HG02571 (cell line): ENCODE results near the gene PPP2R2B.

Experiments used
- ATAC-seq: cut with Tn5 transposase; IDR thresholded peaks from one replicate; pipeline ENCODE4 v1.9.1; 2021; ENCODE audit warnings: mild to moderate bottlenecking, moderate library complexity; ENCODE audit not compliant: unreplicated experiment

Gene PPP2R2B

DNA sequence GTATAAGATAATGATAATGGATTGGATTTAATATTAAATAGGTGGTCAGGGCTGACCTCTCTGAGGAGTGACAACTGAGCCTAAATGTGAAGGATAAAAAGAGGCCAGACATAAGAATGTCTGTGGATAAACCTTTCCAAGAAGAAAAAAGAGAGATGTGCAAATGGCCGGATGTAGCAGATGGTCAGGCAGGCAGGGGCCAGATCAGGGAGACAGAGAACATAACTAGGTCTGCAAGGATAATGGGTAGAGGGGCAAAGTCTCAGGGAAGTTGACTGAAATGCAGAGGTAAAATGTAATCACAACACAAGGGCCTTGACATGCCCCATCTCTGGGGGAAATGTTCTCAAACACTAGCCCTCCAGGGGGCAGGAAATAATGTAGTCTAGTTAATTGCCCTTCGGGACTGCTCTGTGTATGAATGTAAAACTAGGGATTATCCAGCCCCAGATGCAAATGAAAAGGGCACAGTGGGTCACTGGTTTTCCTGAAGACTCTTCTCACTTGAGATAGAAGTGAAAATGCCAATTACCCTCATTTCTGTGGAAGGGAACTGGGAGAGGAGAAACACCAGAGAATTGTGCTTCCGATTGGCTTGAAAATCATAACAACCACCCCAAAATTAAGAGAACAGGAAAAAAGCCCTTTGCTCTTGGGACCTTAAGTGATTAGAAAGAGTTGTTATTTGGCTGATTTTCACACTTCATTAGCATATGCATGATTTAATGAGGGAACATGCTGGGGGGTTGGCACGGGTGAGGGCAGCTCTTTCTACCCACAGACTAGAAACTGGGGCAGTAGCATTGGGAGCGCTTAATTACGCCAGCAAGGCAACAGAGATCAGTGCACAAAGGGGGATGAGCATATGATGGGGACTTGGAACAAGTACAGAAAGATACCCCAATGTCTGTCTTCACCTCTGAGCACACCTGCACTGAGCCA, 88.6 kb downstream of the PPP2R2B start:
- no peak for ATAC-seq

DNA sequence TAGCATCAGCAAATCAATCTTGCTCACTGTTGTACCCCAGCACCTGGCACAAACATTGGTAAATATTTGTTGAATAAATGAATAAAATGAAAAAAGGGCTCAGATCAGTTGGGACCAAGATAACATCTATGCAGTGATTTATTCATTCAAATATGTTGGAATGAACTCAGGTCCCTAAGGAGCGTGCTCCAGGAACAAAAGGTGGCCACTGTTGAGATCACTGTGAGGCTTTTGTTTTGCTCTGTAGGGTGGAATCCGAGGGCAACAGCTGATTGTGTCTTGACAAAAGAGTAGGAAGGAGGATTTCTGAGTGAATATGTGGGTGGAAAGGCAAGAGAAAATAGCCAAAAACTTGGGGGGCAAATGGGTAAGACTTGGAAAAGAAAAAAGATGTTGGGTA, 89.7 kb downstream of the PPP2R2B start:
- no peak for ATAC-seq

DNA sequence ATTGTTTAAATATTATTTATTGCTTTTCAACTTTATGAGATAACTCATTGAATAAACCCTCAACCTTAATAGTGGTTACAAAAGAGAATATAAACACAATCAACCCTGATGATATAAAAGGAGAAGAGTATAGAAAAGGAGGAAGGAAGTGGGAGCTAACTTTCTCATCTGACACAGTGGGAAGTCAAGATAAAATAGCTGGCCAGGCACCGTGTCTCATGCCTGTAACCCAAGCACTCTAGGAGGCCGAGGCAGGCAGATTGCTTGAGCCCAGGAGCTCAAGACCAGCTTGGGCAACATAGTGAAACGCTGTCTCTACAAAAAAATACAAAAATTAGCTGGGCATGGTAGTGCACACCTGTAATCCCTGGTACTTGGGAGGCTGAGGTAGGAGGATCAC, 93.5 kb downstream of the PPP2R2B start:
- ATAC-seq: no peak

DNA sequence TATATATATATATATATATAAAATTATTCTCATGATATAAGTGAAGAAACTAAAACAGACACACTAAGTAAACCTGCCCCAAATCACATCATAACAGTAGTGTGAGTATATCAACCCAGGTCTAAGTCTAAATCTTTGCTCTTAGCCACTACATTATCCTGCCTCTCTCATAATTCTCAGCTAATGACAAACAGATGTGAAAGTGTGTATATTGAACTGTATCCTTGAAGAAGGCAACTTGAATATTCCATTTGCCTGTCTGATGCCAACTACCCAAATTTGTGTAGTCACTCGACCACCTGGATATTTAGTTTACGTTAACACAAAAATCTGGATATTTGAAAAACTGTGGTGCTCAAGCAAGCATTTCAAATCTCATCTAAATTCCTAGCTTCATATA, 97.4 kb downstream of the PPP2R2B start:
- no peak for ATAC-seq

DNA sequence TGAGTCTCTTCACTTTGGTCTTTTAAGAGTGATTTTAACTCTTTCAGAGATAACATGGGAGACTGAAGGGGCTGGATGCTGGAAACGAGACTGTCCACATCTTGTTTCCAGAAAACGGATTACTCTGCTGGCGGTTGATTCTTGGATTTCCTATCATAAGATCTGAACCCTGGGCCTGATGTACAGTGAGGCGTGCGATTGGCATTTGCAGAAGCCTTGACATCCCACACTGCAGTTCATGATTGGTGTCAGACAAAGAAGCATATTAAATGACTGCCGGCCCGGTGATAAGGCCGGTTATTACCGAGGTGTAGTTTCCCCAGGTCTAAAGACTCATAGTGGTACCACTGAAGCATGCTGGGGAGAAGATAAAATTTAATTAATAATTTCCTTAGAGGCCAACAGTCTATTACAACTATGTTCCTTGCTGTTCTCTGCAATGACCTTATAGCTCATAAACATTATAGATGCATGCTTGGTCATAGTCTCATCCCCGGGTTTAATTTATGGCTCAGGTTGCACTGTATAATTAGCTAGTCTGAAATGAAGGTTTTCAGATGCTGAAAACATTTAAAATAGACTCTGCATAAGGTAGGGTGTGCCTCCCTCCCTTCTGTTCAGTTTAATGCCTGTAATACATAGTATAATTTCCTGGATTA, 99.2 kb downstream of the PPP2R2B start:
- ATAC-seq: no peak

DNA sequence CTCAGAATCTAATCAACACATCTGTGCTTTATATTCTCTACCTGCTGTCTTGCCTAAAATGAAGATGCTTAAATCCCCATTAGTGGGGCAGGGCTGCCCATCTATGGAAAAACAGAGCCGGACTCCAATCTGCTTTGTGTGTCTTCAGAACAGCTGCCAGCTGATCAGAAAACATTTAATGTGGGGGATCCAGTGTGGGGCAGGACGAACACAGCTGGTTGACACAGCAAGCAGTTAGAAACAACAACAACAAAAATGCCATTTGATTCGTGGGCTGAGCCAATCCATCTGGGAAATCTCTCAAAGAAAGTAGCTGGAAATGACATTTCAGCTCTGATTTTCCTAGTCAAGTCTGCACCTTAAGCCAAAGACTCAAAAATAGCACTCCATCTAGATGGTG, 99.8 kb downstream of the PPP2R2B start:
- no peak for ATAC-seq

DNA sequence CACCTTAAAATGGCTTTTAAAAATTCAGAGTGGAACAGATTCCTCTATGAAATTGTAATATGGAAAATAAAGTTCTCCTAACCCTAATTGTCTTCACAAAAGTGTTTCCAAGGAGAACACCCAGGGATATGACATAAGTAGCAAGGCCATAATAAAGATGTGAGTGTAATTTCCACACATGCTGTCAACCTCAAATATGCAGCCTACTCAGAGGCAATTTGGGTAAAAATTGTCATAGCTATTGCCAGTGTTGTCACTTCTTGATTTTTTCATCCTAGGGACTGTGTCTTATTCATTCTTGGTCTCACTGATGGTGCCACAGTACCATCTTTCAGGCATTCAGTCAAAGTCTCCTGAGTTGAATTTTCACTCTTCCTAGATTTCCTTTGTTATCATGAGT, 100.3 kb downstream of the PPP2R2B start:
- ATAC-seq: no peak

DNA sequence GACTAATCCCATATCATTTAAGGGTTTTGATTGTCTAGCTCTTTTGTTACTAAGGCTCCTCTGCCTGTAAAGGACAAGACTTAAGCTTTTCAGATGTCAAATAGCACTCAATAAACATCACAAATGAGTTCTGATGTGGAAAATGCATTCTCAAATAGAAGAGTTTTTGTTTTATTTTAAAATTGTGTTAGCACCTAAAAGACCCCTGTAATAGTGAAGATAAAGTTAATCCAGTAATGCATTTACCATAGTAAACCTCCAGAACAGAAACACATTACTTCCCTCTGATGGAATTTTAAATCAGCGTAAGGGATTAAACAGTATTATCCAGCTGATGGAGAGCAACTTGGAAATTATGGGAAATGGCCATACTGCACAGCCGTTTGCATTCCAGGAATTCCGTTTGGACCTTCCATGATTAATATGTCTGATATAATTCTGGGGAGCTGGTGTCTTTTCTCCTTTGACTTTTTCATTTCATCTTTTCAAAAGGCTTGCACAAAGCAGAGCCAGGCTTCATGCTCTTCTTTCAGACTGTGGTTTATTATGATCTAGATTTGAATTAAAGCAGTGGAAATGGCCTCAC, 105.6 kb downstream of the PPP2R2B start:
- no peak for ATAC-seq

DNA sequence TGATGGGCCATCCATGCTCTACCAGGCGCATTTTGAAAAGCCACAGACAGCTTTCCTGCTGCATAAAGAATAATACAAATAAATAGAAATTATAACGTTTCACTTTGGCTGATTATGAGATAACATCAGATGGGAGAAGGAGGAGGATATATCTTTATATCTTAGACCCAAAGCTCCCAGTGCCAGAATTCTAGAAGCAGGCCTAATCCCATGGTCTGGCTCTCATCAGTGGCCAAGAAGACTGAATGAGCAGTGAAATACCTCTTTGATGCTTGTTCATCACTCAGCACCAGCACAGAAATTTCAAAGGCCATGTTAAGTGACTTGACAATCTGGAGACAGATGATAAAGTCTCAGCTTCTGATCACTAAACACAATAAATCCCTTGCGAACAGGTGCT, 107.6 kb downstream of the PPP2R2B start:
- ATAC-seq: no peak

DNA sequence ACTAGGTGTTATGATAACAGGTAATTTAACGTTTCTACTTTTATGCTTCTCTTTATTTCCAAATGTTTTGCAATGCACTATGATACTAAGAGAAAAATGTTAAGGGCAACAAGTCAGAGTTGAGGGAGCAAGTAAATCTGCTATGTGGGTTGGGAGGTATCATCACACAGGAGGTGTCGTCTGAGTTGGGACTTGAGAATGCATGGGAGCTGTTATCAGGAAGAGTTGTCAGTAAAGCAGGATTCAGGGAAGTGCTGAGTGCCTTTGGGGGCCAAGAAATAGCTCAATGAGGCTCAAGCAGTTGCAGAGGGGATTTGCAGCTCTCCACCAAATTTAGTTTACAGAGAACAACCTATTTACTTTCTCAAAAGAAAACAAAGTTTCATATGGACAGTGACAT, 108.0 kb downstream of the PPP2R2B start:
- no peak for ATAC-seq

DNA sequence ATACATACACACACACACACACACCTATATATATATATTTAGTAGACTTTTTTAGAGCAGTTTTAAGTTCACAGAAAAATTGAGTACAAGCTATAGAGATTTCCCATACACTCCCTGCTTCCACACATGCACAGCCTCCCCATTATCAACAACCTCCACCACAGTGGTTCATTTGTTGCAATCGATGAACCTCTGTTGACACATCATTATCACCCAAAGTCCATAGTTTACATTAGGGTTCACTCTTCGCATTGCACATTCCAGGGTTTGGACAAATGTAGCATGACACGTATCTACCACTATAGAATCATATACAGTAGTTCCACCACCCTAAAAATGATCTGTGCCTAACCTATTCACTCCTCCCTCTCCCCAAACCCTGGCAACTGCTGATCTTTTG, 111.0 kb downstream of the PPP2R2B start:
- ATAC-seq: no peak

DNA sequence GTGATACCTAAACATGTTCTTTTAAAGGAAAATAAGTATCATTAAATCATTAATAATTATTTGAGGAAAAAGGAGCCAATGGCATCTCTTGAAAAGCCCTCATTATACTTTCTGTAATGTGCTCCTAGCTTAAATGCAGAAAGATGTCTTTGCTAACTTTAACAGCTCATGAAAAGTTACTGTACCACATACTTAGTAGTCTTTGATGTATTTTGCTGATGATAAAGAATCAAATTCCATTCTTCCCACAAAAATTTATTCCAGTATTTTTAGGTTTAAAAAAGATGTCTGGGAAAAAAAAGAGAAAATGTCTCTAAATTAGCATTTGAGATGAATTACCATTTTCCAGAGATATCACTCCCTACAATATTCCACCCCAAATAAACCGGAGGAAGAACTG, 112.5 kb downstream of the PPP2R2B start:
- no peak for ATAC-seq

DNA sequence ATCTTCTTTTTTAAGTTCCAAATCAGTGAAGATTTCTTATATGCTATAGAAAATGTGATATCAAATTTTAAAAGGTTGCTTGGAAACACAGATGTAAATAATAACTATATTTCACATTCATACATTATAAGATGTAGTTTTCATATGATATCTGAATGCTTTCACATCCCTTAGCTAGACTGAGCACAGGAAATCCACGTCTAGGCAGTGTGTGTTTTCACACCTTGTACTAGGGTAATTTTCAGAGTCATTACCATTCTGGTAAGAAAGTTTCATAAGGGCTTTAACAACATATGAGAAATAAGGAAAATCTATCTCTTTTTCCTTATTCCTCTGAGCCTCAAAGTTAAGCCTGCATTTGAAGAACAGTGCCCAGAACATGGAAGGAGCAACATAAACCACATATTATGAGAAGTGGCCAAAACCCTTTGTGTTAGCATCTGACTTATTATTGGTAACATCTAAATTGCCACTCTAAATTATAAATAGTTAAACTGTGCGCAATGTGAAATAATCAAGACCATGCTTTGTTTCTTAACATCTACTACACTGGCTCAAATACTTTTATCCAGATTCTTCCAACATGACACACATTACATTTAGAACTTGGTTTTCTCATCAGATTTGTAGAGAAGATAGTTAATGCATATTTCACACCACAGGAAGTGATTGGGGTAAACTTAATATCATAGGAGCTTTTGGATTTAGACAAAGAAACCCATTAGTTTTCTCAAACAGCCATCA, 113.3 kb downstream of the PPP2R2B start:
- no peak for ATAC-seq

DNA sequence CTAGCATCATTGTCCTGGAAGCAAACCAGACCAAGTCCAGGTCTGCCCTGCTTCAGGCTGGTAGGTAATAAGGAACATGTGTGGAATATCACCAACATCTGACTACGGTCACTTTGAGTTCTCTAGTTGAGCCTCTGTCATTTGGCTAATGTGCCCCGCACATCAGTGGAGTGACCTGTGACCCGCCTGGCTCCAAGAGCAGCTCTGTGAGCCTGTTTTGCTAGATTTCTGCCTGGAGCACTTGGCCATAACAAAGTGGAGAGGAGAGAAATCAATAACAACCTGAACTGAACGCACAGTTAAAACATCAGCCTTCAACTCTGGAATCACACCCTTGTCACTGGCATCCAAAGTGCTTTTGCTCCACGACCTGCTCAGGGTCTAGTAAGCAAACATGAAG, 115.7 kb downstream of the PPP2R2B start:
- no peak for ATAC-seq

DNA sequence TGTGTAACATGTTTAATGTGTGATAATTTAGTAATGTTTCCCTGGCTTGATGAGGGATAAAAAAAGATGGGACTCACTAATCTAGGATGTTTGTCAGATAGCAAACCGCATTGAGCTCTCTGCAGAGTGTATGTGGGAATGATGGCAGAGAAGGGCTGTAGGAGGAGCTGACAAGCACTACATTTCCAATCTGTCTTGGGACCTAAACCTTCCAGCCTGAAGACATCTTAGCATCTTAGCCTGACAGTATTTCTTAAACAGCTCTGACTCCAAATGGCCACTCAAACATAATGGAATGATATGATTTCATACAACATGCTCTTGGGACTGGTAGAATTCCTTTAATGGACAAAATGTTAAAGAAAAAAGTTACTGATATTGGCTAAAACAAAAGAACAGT, 116.7 kb downstream of the PPP2R2B start:
- ATAC-seq: no peak

DNA sequence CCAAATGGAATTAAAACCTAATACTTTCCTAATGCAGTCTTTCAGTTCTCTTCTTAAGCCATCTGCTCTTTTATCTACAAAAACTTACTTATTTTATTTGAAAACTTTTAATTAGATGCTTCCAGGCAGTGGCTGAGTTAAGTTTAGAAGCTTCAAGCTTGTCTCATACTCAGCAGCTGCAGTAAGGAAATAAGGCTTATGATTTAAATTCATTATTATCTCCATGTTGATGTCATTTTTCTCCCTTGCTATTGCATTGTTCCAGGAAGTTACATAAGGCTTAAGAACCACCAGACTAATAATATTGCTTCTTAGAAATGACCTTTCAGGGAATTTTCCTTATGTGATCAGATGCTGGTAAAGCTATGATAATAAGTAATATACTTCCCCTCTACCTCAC, 119.6 kb downstream of the PPP2R2B start:
- no peak for ATAC-seq

DNA sequence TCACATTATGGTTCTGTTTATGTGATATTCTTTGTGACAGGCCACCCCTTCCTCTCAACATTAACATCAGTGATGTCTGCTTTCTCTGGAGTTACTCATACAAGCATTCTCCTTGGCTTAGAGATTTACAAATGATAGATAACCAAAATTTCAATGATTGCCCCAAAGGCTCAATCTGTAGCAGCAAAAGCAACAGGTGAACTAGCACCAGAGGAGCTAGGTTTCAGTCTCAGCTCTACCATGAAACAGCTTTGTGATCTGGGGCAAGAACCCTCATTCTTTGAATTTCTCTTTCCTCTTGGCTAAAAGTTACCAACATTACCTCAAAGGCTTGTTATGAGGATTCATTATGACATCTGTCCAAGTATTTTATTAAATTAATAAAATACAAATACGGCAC, 120.5 kb downstream of the PPP2R2B start:
- ATAC-seq: no peak

DNA sequence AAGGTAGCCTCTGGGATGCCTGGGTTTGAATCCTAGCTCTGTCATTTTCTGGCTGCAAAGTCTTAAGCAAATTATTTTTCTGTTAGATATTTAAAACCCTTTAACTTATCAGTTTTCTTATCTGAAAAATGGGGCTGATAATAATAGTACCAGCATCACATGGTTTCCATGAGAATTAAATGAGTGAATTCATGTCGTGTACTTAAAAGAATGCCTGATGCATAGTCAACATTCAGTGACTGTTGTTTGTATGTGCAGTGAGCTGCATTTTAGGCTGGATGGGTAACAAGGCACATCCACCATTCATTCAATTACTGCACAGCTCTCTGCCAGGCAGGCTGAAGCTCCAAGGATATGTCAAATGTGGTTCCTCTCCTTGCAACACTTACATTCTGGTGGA, 122.0 kb downstream of the PPP2R2B start:
- ATAC-seq: no peak

DNA sequence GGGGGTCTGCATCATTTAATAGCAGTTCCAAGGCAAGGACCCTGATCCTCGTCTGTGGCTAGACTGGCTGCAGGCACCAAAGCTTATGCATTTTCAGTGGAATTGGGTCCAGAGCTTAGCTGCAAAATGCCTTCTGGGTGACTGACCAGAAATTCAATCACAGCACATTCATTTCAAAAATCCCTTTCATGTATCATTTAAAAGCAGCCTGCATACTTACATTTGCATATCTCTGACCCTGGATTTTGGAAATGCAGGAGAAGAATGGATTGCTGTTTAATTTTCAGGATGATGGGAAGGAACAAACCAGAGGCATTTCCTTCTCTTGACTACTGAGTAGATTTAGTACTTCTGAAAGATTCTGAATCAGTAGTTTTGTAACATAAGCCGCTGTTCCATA, 122.8 kb downstream of the PPP2R2B start:
- no peak for ATAC-seq

DNA sequence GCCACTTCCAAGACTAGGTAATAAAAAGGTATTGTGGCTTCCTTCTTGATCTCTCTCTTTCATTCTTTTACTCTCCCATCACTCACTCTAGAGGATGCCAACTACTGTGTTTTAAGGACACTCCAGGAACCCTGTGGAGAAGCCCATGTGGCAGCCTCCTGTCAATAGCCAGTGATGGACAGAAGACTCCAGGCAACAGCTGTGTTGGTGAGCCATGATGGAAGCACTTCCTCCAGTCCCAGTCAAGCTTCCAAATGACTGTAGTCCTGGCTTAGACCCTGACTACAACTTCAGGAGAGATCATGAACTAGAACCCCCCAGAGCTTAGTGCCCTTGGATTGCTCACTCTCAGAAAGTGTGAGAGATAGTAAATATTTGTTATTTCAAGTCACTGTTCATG, 123.9 kb downstream of the PPP2R2B start:
- ATAC-seq: no peak

DNA sequence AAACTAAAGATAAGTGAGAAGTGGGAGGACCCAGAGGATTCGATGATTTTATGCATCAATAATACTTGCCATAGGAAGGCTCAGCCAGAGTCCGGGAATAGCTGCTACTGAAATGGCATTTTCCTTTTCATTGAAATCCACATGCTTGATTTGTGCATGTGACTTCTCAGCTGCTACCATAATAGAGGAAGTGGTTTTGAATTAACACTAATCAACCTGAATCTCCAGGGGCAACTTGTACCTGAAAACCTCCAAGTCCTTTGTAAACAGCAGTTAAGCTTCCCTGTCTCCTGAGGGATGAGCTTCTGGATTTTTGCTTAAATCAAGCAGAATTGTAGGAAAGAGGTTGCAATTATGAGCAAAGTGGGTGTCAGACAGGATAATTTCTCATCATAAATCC, 124.9 kb downstream of the PPP2R2B start:
- ATAC-seq: no peak
